Measurements from ENCODE around the gene GRAMD1A.
A peak's percentile ranks its signal among the peaks of the same experiment; 100 is the strongest.

The GRAMD1A gene

DNA sequence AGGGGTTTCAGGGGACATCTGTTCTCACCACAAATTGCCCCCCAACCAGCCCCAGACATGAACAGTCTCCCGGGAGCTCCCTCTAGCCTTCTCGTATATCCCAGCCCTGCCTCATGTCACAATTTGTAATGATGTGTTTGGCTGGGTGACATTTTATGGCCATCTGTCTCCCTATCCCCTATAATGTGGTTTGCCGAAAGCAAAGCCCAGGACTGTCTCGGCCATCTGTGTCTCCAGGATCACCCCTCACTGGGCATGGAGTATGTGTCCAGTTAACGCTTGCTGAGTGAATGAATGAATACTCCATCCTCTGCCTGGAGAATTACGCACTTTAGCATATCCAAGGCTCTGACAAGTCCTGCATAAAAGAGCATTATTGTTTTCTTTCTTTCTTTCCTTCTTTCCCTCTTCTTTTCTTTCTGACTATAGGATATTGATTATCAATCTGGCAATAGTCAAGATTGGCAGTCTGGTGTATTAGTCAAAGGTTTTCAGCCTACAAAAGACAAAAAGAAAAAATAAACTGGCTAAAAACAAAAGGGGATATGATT lies 56.5 kb downstream of the GRAMD1A start:
- no peak for DNase-seq

DNA sequence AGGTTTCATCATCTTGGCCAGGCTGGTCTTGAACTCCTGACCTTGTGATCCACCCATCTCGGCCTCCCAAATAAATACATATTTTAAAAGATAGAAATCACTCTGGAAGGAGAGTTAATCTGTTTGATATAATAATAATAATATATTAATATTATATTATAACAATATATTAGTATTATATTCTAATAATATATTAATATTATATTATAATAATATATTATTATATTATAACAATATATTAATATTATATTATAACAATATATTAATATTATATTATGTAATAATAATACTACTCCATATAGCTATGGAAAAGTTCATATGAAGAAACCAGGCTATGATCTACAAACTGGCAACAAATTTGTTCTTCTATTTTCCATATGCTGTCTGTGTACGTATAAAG lies 58.2 kb downstream of the GRAMD1A start:
- DNase-seq: no peak

DNA sequence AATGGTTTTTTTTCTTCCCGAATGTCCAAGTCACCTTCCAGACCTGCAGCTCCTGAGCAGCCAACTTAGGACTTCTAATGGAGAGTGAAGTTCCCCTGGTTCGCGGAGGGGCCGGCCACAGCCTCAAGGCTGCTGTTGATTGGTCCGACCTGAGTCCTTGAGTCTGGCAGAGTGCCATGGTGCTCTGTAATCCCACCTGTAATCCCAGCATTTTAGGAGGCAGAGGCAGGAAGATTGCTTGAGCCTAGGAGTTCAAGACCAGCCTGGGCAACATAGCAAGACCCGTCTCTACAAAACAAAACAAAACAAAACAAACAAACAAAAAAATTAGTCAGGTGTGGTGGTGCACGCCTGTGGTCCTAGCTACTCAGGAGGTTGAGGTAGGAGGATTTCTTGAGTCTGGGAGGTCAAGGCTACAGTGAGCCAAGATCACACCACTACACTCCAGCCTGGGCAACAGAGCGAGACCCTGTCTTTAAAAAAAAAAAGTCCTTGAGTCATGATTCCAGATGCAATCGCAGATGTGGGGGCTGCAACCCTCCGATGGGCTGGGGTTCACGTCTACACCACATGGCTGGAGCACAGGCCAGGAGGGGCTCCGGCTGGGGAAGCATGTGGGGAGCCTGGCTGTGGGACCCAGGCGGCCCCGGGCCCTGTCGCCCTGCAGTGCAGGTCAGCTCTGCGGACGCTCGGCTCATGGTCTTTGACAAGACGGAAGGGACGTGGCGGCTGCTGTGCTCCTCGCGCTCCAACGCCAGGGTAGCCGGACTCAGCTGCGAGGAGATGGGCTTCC lies 59.1 kb downstream of the GRAMD1A start:
- no peak for DNase-seq

DNA sequence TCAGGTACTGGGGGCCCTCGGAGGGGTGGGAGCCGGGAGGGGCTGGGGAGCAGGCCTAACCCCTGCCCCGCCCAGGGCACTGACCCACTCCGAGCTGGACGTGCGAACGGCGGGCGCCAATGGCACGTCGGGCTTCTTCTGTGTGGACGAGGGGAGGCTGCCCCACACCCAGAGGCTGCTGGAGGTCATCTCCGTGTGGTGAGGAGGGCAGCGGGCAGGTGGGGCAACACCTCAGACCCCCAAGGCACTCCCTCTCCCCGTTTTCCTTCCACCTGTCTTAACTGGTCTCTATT lies 59.6 kb downstream of the GRAMD1A start:
- no peak for DNase-seq

DNA sequence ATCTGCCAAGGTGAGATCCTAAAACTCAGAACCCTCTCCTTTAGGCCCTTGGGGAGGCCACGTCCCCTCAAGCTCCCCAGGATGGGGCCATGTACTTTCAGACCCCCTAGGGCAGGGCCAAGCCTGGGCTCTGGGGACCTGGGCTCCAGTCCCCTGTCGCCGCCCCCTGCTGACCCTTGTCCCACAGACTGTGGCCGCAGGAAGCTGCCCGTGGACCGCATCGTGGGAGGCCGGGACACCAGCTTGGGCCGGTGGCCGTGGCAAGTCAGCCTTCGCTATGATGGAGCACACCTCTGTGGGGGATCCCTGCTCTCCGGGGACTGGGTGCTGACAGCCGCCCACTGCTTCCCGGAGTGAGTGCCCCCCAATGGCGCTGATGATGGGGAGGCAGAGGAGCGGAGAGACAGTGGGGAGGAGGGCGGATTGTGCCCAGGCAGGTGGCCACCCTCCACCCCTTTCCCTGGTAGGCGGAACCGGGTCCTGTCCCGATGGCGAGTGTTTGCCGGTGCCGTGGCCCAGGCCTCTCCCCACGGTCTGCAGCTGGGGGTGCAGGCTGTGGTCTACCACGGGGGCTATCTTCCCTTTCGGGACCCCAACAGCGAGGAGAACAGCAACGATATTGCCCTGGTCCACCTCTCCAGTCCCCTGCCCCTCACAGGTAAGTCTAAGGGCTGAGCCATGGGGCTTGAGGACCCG lies 60.2 kb downstream of the GRAMD1A start:
- no peak for DNase-seq

DNA sequence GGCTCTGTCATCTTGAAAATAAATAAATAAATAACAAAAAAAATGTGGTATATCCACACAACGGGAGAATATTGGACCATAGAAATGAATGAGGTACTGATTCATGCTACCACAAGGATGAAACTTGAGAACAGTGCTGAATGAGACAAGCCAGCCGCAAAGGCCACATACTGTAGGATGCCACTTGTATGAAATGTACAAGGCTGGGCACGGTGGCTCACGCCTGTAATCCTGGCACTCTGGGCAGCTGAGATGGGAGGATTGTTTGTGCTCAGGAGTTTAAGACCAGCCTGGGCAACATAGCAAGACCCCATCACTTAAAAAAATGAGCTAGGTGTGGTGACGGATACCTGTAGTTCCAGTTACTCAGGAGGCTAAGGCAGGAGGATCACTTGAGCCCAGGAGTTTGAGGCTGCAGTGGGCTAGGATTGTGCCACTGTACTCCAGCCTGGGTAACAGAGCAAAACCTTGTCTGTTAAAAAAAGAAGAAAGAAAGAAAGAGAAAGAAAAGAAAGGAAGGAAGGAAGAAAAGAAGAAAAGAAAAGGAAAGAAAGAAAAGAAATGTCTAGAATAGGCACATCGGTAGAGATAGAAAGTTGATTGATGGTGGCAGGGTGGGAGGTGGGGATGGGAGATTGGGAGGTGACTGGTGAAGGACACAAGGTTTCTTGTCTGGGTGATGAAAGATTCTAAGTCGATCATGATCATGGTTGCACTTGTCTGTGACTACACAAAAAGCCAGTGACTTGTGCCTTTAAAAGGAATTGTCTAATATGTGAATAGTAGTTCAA lies 61.7 kb downstream of the GRAMD1A start:
- no peak for DNase-seq

DNA sequence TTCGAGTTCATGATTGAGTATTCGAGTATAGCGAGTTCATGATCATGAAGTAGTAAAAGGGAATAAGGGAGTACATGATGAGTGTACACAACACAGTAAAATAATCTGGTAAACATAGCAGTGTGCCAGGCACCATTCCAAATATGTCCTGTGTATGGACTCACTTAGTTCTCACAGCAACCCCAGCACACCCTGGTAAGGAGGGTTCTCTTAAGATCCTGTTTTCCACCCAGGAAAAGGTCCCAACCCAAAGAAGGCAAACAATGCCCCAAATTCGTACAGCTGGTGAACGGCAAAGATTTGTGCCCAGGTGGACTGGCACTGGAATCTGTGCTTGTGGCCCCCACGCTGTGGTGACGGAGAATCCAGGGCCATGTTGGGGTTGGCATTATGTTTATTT lies 62.8 kb downstream of the GRAMD1A start:
- DNase-seq: no peak

DNA sequence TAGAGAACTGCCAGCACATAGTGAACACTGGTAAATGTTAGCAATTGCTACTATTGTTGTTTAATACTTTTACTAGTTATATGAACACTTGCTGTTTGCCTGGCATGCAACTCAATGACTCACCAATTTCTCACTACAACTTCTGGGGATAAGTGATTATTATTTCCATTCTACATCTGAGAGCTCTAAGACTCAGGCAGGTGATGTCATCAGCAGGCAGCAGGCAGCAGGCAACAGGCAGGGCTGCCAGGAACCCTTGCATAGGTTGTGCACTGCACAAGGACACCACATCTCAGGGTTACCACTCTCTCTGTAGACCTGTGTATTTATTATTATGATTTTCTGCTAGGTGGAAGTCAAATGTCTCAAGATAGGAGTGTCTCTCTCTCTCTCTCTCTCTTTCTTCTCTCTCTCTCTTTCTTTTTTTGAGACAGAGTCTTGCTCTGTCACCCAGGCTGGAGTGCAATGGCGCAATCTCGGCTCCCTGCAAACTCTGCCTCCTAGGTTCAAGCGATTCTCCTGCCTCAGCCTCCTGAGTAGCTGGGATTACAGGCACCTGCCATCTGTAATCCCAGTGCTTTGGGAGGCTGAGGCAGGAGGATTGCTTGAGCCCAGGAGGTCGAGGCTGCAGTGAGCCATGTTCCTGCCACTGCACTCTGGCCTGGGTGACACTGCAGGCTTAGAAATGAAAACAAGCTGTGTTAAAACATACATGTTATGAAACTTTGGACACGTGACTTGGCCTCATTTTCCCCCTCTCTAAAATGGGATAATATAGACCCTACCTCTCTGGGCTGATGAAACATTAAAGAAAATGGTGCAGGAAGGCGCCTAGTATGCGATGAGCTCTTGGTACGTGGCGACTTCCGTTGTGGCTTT lies 64.1 kb downstream of the GRAMD1A start:
- DNase-seq: peak; percentile 65

DNA sequence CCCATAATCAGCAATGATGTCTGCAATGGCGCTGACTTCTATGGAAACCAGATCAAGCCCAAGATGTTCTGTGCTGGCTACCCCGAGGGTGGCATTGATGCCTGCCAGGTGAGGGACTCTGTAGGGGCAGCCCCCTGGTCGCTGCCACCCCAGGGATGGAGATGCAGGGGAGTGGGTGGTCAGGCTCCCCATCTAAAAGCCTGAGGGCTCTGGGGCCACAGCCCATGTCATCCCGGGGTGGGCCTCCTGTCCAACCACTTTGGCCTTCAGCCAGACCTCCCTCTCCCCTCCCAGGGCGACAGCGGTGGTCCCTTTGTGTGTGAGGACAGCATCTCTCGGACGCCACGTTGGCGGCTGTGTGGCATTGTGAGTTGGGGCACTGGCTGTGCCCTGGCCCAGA lies 65.5 kb downstream of the GRAMD1A start:
- DNase-seq: no peak

DNA sequence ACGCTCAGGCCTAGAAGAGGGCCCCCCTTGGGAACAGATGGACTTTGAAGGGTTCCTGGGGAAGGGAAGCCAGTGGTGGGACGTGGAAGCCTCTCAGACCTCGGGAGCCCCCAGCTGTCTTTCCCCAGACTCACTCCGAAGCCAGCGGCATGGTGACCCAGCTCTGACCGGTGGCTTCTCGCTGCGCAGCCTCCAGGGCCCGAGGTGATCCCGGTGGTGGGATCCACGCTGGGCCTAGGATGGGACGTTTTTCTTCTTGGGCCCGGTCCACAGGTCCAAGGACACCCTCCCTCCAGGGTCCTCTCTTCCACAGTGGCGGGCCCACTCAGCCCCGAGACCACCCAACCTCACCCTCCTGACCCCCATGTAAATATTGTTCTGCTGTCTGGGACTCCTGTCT lies 66.0 kb downstream of the GRAMD1A start:
- DNase-seq: no peak

DNA sequence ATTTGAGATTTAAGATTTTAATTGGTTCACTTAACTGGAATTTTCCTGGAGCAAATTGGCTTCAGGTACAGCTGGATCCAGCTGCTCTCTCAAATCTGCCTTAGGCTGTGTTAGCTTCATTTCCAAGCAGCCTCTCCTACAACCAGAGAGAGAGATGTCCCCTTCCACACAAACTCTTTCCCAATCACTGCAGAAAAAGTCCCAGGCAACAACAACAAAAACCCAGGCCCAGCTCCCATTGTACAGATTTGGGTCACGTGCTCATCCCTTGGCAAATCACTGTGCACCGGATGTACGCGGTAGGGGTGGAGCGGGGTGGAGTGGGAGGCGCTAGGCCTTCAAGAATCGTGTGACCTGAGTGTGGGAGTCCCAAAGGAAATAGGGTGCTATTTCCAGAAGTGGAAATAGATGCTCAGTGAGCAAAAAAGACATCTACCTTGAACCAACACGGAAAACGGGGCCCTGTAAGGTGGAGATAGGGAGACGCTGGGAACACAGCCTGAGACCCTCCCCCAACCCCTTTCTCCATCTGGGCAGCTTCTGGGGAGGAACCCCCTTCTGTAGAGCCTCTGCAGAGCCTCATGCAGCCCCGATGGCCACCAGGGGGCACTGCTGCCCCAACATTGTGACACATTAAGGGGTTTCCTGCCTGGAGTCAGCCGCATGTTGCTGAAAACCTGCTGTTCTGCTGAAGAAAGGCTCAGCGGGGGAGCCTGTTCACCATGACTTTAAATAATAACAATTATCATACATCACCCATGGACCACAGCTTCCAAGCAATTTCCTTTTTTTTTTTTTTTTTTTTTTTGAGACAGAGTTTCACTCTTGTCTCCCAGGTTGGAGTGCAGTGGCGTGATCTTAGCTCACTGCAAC lies 66.8 kb downstream of the GRAMD1A start:
- peak; percentile 64 for DNase-seq

DNA sequence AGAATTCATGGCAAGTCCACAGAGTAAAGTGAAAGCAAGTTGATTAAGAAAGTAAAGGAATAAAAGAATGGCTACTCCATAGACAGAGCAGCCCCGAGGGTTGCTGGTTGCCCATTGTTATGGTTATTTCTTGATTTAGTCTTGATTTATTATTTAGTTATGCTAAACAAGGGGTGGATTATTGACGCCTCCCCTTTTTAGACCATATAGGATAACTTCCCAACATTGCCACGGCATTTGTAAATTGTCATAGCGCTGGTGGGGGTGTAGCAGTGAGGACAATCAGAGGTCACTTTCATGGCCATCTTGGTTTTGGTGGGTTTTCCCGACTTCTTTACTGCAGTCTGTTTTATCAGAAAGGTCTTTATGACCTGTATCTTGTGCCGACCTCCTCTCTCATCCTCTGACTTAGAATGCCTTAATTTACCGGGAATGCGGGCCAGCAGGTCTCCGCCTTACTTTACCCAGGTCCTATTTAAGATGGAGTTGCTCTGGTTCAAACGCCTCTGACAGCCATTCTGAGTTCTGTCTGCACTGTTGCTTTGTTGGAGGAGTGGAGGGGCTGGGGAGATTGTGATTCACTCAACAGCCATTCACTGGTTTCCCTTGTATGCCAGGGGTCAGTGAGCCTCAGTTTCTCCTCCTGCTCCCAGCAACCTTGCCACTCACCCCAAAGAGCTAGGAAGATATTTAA lies 69.0 kb downstream of the GRAMD1A start:
- no peak for DNase-seq

DNA sequence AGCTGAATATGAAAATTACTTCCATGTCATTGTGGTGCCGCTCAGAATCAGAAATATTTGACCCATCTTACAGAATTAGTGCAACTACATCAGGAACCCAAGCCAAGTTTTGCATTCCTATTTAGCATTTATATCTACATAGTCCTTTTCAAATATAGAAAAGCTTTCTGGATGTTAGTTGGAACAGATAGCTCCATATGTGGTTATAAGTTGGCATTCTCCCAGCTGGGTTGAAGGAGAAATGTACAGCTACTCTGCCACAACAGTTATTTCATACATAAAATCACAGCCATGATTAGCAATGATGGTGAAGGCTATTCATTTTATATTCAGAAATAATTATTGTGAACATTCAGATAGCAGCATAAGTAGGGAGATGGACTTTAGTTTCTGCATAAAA lies 69.6 kb downstream of the GRAMD1A start:
- no peak for DNase-seq

DNA sequence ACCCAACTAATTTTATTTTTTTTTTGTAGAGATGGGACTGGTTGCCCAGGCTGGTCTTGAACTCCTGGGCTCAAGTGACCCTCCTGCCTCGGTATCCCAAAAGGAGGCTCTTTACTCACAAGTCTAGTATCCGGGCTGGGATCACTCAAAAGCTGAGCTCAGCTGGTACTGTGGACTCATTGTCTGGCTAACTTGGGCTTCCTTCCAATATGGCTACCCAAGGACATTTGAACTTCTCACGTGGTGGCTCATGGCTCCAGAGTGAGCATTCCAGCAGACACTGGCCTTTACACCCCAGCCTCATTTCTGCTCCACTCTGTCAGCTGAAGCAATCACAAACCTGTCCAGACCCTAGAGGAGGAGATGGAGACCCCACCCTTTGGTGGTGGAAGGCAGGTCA lies 70.3 kb downstream of the GRAMD1A start:
- no peak for DNase-seq

DNA sequence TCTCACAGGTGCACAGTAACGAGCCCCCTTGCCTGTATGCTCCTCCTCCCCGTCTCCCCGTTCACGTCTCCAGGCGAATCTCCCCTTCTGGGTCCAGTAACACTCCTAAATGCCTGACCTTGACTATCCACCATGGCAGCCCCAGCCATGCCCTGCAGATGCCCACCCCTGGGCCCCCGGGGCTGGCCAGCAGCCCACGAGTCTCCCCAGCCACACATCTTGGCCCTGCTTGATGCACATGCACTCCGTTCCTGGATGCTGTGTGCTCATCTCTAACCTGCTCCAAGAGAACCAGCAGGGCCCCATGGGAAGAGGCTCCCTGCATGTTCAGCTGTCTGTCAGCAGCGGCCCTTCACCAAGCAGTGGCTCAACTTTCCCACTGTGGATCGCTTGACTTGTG lies 73.4 kb downstream of the GRAMD1A start:
- no peak for DNase-seq

DNA sequence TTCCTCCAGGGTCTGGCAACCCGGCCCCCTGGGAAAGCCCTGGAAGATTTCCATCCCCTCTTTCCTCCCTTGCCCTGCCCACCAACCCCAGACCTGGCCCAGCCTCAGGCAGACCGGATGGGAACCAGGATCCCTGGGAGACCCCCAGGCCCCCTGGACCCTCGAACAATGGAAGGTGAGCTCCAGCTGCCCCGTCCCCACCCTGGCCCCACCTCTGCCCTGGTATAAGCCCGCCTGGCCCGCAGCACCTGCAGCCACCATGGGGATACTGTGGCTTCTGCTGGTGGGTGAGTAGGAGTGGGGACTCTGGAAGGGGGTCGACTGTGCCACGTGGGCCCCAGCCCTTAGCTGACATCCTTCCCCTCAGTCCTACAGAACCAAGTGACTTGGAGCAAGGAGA lies 73.8 kb downstream of the GRAMD1A start:
- DNase-seq: no peak

DNA sequence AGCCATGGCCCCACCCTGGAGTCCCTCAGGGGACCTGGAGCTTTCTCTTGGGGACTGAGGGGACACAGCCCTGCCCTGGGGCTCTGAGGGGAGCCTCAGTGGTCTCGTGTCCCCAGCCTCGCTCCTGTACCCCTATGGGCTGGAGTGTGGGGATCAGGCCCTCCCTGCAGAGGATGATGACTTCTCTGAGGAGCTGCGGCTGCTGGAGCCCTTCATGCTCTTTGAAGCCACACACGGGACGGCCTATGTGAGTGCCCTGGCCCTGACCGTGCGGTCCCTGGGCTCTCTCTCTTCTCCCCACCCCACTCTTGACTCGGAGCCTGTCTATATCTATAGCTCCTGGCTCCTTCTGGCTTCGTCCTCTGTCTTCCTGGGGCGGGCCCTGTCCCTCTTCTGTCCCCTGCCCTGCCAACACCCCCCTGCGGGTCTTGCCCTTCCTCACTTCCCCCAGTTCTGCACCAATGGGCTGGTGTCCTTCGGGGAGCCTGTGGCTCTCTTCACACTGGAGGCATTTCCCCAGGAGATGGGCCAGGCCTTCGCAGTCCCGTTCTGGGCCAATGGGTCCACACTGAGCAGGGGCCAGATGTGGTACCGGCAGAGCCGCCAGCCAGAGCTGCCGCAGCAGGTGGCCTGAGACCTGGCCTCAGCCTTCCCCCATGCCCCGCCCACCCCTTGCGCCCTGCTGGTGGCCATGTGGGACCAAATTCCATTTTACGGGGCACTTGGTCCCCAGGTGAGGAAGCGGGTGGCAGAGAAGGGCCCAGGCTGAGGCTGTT lies 74.5 kb downstream of the GRAMD1A start:
- DNase-seq: no peak

DNA sequence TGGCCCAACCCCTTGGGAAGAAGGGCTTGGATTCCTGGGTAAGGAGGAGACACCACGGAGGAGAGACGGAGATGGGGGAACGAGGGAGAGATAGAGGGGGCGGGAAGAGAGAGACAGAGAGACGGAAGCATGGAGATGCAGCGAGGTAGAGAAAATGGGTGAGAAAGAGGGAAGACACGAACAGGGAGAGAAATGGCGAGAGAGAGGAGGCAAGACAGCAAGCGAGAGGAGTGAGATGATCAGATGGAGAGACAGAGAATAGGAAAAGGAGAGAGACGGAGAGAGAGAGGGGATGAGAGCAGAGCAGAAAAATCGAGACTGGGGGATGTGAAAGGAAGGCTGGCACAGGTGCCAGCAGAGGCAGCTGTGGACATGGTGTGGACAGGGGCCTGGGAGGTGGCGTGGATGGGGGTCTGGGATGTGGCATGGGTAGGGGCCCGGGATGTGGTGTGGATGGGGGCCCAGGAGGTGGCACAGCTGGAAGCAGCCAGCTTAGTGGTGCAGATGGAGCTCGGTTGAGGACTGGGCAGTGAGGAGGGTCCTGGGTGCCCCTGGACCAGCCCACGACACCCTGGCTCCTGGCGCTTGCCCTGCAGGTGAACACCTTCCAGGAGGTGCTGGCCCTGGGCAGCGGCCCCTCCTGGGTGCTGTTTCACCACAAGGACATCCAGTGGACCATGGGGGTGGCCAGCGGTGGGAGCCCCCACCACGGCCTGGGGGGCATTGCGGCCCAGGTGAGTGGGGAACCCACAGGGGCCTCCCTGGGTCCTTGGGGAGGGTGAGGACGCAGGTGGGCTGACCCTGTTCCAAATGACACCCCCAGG lies 75.3 kb downstream of the GRAMD1A start:
- no peak for DNase-seq

DNA sequence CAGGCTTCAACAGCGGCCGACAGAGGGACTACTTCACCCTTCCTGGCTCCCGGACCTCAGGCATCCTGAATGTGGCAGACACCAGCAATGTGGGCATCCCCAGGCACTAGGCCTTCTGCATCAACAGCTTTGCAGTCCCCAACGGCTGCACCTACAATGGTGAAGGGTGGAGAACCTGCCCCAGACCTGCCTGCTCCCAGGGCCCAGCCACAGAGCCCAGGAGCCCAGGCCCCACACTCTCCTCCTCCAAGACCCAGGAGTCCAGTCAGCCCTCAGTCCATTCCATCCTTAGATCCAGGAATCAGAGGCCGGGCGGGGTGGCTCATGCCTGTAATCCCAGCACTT lies 75.9 kb downstream of the GRAMD1A start:
- no peak for DNase-seq

All from NCI-H226 (cell line).